Measurements from ENCODE around the gene OAS2. TPM values are rescaled to one million over a fixed set of nuclear protein-coding genes. Genes with fewer than 3 reads are reported as not detected.

Gene OAS2
- total and polyA plus RNA-seq, 2 of the 8 experiments (the other 6 are each of a cell fraction or from before 2014, with no cell fraction given), result 0.06 TPM; not detected in 1

DNA sequence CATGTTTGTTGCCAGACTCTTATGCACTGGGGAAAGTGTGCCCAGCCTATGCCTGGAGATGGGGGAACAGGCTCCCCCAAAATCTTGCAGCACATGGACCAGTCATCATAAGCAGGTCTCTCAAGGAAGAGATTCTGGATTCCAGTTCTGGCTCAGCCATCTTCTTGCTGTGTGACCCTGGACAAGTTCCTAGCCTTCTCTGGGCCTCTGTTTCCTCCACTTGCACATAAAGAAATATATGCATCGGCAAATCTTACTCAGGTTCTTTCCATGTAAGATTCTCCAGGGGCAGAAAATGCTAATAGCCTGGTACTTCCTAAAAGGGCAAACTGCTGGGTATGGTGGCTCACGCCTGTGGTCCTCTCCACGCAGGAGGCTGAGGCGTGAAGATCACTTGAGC, 32.8 kb upstream of the OAS2 start:
- H2BK20ac ChIP-seq (ENCODE audit: low read length), result no peak overlapping the region
- H2BK5ac ChIP-seq (ENCODE audit: low read depth, low read length), result no peak overlapping the region
- no peak overlapping the region for H3K9ac ChIP-seq (replicated peaks in 1 of 4; ENCODE audit: extremely low read depth in 1 of 4, low read depth in 3 of 4, low read length in 3 of 4)
- no peak overlapping the region for H2BK12ac ChIP-seq (ENCODE audit: low read depth, low read length)
- H3K56ac ChIP-seq (replicated peaks; ENCODE audit: insufficient read length, low read depth, low read length), result no peak overlapping the region
- H3K79me1 ChIP-seq (ENCODE audit: low read depth, low read length), result no peaks in the 10 kb centered on the region
- ChIA-PET POLR2A (ENCODE audit: partially characterized antibody) (no interaction called here), CTCF (ENCODE audit: partially characterized antibody) (no interaction called here)
- FAIRE-seq (no peak), DNase-seq (ENCODE audit: low read depth in 1 of 2, low spot score in 2 of 2) (no peak)
- no peak overlapping the region for H4K91ac ChIP-seq (replicated peaks; ENCODE audit: insufficient read length, low read length)
- no peaks in the 10 kb centered on the region for H3K79me2 ChIP-seq (ENCODE audit: control insufficient read depth in 1 of 2, insufficient read depth in 2 of 2, low read length in 2 of 2)
- no peaks in the 10 kb centered on the region for H3K23me2 ChIP-seq (ENCODE audit: low read depth, low read length)
- no peak overlapping the region for H3K18ac ChIP-seq (ENCODE audit: extremely low read depth, low read length)
- no peak overlapping the region for H4K5ac ChIP-seq (ENCODE audit: insufficient read length, low read depth, low read length)
- H2BK15ac ChIP-seq (ENCODE audit: low read length), result no peak overlapping the region
- H2AK5ac ChIP-seq (ENCODE audit: low read depth, low read length), result no peak overlapping the region
- H3K4me3 ChIP-seq (ENCODE audit: extremely low read depth in 1 of 4, insufficient read depth in 2 of 4, low read depth in 3 of 4, low read length in 4 of 4), result no peak overlapping the region
- no peak overlapping the region for H3K27ac ChIP-seq (ENCODE audit: low read depth, low read length)
- H3K9me3 ChIP-seq (ENCODE audit: insufficient read depth in 2 of 2, low read depth in 1 of 2, low read length in 1 of 2), result no peaks in the 10 kb centered on the region
- no peak overlapping the region for H2AFZ ChIP-seq (ENCODE audit: low read length)
- no peak overlapping the region for H3K4ac ChIP-seq (replicated peaks; ENCODE audit: insufficient read length, low read depth, low read length)
- no peaks in the 10 kb centered on the region for H4K20me1 ChIP-seq (replicated peaks in 1 of 2; ENCODE audit: control insufficient read depth in 1 of 2, insufficient read depth in 2 of 2, low read length in 2 of 2)
- H4K8ac ChIP-seq (ENCODE audit: extremely low read depth, insufficient read depth, low read length), result no peak overlapping the region
- no peak for TF ChIP-seq CTCF (IDR thresholded peaks at IDR 0.05; ENCODE audit: control extremely low read depth in 1 of 3, insufficient read depth in 1 of 3, low read depth in 1 of 3, low read length in 3 of 3)
- no peak for TF ChIP-seq POLR2A (IDR thresholded peaks at IDR 0.05; ENCODE audit: control extremely low read depth in 1 of 2, low read depth in 2 of 2, low read length in 2 of 2)
- no peak for TF ChIP-seq CHD1 (IDR thresholded peaks at IDR 0.05; ENCODE audit: low read depth, low read length)
- no peak overlapping the region for H2BK120ac ChIP-seq (replicated peaks; ENCODE audit: low read depth, low read length)
- 0 out of 7 replicates have a peak, but pooled peaks cover 0 to 3% (median 0%) of the 10 kb centered on the region in 4 experiments for H3K4me1 ChIP-seq (replicated peaks in 1 of 4; ENCODE audit: control insufficient read depth in 3 of 4, insufficient read depth in 4 of 4, low read length in 3 of 4)
- no peaks in the 10 kb centered on the region for H3K27me3 ChIP-seq (replicated peaks in 1 of 4; ENCODE audit: control insufficient read depth in 3 of 4, extremely low read depth in 1 of 4, insufficient read depth in 3 of 4, low read length in 3 of 4)
- H3K14ac ChIP-seq (ENCODE audit: insufficient read length), result no peak overlapping the region
- H3K4me2 ChIP-seq (ENCODE audit: insufficient read depth in 1 of 2, low read depth in 2 of 2, low read length in 2 of 2), result no peak overlapping the region
- WGBS, 2 experiments (ENCODE audit: extremely low coverage in 1 of 2, insufficient coverage in 1 of 2, insufficient read length in 1 of 2, insufficient replicate concordance in 2 of 2, low coverage in 1 of 2, low lambda C conversion rate in 2 of 2, missing lambda C conversion rate in 1 of 2), result 90% methylated on average over 4 of the region's 4 CpGs; no CpG with 5 or more reads in 1 of the 2 experiments
- H3K36me3 ChIP-seq (ENCODE audit: control insufficient read depth in 2 of 4, insufficient read depth in 4 of 4, low read length in 3 of 4), result no peaks in the 10 kb centered on the region
- H3K23ac ChIP-seq (ENCODE audit: insufficient read length), result no peak overlapping the region
